NOMO-1 treated with DMSO at 0.1 percent for 48 hours (cell line): ENCODE results near the gene CACNG7.
A peak's percentile ranks its signal among the peaks of the same experiment; 100 is the strongest.

Experiments used
- DNase-seq: peaks from one replicate; lab custom pipeline; 2025; ENCODE audit not compliant: unreplicated experiment; lab: John Stamatoyannopoulos, UW

The CACNG7 gene

GRCh38 chr19:53982001-53982451 is 72.9 kb downstream of the CACNG7 start:
- DNase-seq, result peak; percentile 13

GRCh38 chr19:53982611-53983010 is 73.5 kb downstream of the CACNG7 start:
- peak; percentile 26 for DNase-seq

GRCh38 chr19:53983457-53984289 is 74.6 kb downstream of the CACNG7 start:
- no peak for DNase-seq

- DNase-seq, result no peak
These were observed 76.8 kb downstream of the CACNG7 start for GRCh38 chr19:53985863-53986262.

- no peak for DNase-seq
These were observed 79.9 kb downstream of the CACNG7 start for GRCh38 chr19:53988981-53989380.

- no peak for DNase-seq
These were observed 80.8 kb downstream of the CACNG7 start for GRCh38 chr19:53989600-53990533.

GRCh38 chr19:53991224-53992113 is 82.4 kb downstream of the CACNG7 start, which contains the start of gene CACNG6:
Gene CACNG6, plus strand, starts transcription at chr19:53991637. Its CDS starts 1,241 bp downstream, at chr19:53992878.
- no peak for DNase-seq

- DNase-seq, result no peak
These were observed 83.1 kb downstream of the CACNG7 start for GRCh38 chr19:53992211-53992610.

- DNase-seq, result no peak
These were observed 83.7 kb downstream of the CACNG7 start for GRCh38 chr19:53992815-53993214.

- DNase-seq, result no peak
These were observed 84.4 kb downstream of the CACNG7 start for GRCh38 chr19:53993448-53993847.
